Measurements from ENCODE around the gene ETS2.

ETS2 gene

GRCh38 chr21:38861989-38862683 is 56.4 kb downstream of the ETS2 start:
- no peak for DNase-seq

DNA sequence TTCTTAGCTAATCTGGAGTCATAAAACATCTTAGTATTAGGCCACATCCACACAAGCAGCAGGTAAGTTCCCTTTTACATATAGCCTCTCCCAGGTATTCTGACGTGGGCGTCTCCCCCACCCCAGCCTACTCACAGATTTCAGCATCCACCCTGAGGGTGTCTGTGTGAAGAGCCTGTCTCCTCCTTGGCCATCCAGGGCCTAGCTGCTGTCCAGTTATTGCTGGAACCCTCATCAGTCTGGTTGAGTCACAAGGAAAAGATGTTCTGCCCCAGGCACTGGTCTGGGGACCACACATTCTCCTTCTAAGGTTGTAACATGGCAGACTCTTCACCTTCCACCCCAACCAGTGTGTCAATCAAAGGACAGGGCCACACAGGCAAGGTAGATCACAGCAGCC is 57.6 kb downstream of the ETS2 start:
- no peak for DNase-seq

GRCh38 chr21:38863843-38864363 is 58.2 kb downstream of the ETS2 start:
- no peak for DNase-seq

- DNase-seq = no peak
Measured at GRCh38 chr21:38864964-38865363, 59.2 kb downstream of the ETS2 start.

DNA sequence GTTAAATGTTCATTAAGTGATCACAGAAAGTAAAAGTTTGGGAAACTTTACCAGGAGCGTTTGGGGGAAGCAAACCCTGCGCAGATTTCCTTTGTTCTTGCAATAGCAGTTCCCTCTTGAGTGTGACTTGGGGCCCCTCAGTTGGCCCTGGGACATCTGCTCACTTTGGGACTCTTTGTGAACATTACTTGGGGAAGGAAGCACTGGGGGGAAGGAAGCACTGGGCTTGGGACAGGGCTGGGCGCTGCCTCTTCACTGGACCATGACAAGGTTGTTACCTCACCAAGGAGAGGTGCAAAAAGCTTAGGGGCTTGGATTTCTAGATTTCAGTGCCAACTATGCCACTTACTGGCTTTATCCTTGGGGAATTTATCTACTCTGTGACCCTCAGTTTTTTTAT is 63.5 kb downstream of the ETS2 start:
- no peak for DNase-seq

GRCh38 chr21:38869946-38870345 is 64.2 kb downstream of the ETS2 start:
- no peak for DNase-seq
